HCT116 (cell line): ENCODE measurements around the gene TMPRSS3. TPM values are rescaled to one million over a fixed set of nuclear protein-coding genes. Genes with fewer than 3 reads are reported as not detected.

Experiments
- ATAC-seq: fragments of 200-7000 bp; cut with Tn5 transposase; 2 replicates; pipeline ENCODE4 v1.9.1; 2020; ENCODE audit warnings: mild to moderate bottlenecking, moderate library complexity
- Bru-seq: library from RNA; stranded (reverse); fragments of 400-500 nt; gene quantifications from one replicate; lab custom pipeline; 2021; lab: Mats Ljungman, UMichigan
- BruChase-seq, 2 experiments: library from RNA; stranded (reverse); fragments of 400-500 nt; gene quantifications; one replicate each; lab custom pipeline; 2021; lab: Mats Ljungman, UMichigan
- BruUV-seq: library from RNA; stranded (reverse); fragments of 400-500 nt; replicated peaks from 2 replicates; lab custom pipeline; 2021; lab: Mats Ljungman, UMichigan
- CTCF ChIA-PET: fragments of 300-600 bp; sonication (Branson Sonifier 250); formaldehyde crosslinking; loops from one replicate; lab custom pipeline; 2021; ENCODE audit warnings: antibody characterized with exemption; lab: Charles Lee
- POLR2A ChIA-PET: fragments of 300-600, 350-600 bp; sonication (Branson Sonifier 250); formaldehyde crosslinking; loops from one replicate; lab custom pipeline; 2021; ENCODE audit warnings: antibody characterized with exemption; lab: Charles Lee
- RAD21 ChIA-PET, 2 experiments: fragments of 300-600 bp; sonication (Branson Sonifier 250); formaldehyde crosslinking; loops; one replicate each; lab custom pipeline; 2023; ENCODE audit warnings: low total read pairs in 2 of 2; ENCODE audit not compliant: uncharacterized antibody in 2 of 2, unreplicated experiment in 2 of 2, low non-redundant PET in 1 of 2; lab: Charles Lee
- DNase-seq: peaks from one replicate; pipeline ENCODE4 v3.0.0-alpha.2; 2010; ENCODE audit warnings: low read depth, low spot score
- H2AFZ ChIP-seq: fragments of 200-600 bp; shearing (Covaris generic), sonication (generic); 2 replicates; pipeline ENCODE4 v1.6.1; 2017; ENCODE audit warnings: low read depth, mixed run types, mixed read lengths, antibody characterized with exemption, low read length; ENCODE audit not compliant: poor library complexity, severe bottlenecking
- H3K27ac ChIP-seq: 2 replicates; pipeline ENCODE4 v1.5.1; 2012; ENCODE audit warnings: low read depth, low read length
- H3K27me3 ChIP-seq: fragments of 200-600 bp; sonication (generic); 2 replicates; pipeline ENCODE4 v1.6.1; 2016; ENCODE audit warnings: mixed run types, low read length, mixed read lengths; ENCODE audit not compliant: insufficient read depth
- H3K36me3 ChIP-seq, 2 experiments: fragments of 200-500 bp in 1 of 2; fragments of 200-600 bp in 1 of 2; sonication (Bioruptor generic) in 1 of 2; sonication (generic) in 1 of 2; 2 replicates each; pipeline versions ENCODE4 v1.5.1 to v1.6.1; 2014 to 2016; ENCODE audit warnings: low read length in 2 of 2, inconsistent platforms in 1 of 2, mixed read lengths in 1 of 2, mixed run types in 1 of 2; ENCODE audit not compliant: insufficient read depth in 2 of 2, control insufficient read depth in 1 of 2
- H3K4me1 ChIP-seq, 2 experiments: fragments of 200-600 bp in 1 of 2; sonication (generic) in 1 of 2; 2 replicates each; pipeline versions ENCODE4 v1.5.1 to v1.6.1; 2012 to 2017; ENCODE audit warnings: low read length in 2 of 2, inconsistent platforms in 1 of 2, mild to moderate bottlenecking in 1 of 2, mixed read lengths in 1 of 2, mixed run types in 1 of 2, moderate library complexity in 1 of 2; ENCODE audit not compliant: insufficient read depth in 2 of 2, control insufficient read depth in 1 of 2
- H3K4me2 ChIP-seq: fragments of 200-600 bp; sonication (generic); 2 replicates; pipeline ENCODE4 v1.6.1; 2017; ENCODE audit warnings: mixed run types, low read length, mixed read lengths
- H3K4me3 ChIP-seq, 2 experiments: fragments of 200-600 bp in 1 of 2; sonication (generic) in 1 of 2; replicated peaks in 1 of 2; 2 replicates each; pipeline ENCODE4 v1.5.1; 2011 to 2016; ENCODE audit warnings: low read length in 2 of 2, control low read depth in 1 of 2, low read depth in 1 of 2, mild to moderate bottlenecking in 1 of 2, mixed read lengths in 1 of 2, mixed run types in 1 of 2
- H3K79me2 ChIP-seq: fragments of 200-600 bp; sonication (generic); 2 replicates; pipeline ENCODE4 v1.6.1; 2017; ENCODE audit warnings: mild to moderate bottlenecking, mixed run types, low read length, moderate library complexity, mixed read lengths; ENCODE audit not compliant: insufficient read depth
- H3K9ac ChIP-seq: fragments of 200-600 bp; sonication (generic); 2 replicates; pipeline ENCODE4 v1.6.1; 2016; ENCODE audit warnings: low read length, mixed read lengths
- H3K9me2 ChIP-seq: fragments of 200-600 bp; sonication (generic), shearing (Covaris generic); 2 replicates; pipeline ENCODE4 v1.6.1; 2017; ENCODE audit warnings: mixed run types, mild to moderate bottlenecking, moderate library complexity; ENCODE audit not compliant: insufficient read depth
- H3K9me3 ChIP-seq, 2 experiments: fragments of 200-500 bp in 1 of 2; fragments of 200-600 bp in 1 of 2; sonication (Bioruptor generic) in 1 of 2; sonication (generic) in 1 of 2; 2 replicates each; pipeline ENCODE4 v1.6.1; 2014 to 2017; ENCODE audit warnings: low read length in 2 of 2, mixed read lengths in 2 of 2, inconsistent platforms in 1 of 2, low read depth in 1 of 2, mild to moderate bottlenecking in 1 of 2, mixed run types in 1 of 2, moderate library complexity in 1 of 2; ENCODE audit not compliant: control insufficient read depth in 1 of 2, insufficient read depth in 1 of 2
- H4K20me1 ChIP-seq: fragments of 200-600 bp; sonication (generic), shearing (Covaris generic); 2 replicates; pipeline ENCODE4 v1.6.1; 2017; ENCODE audit warnings: mixed run types, mild to moderate bottlenecking, moderate library complexity; ENCODE audit not compliant: insufficient read depth
- CBX3 ChIP-seq: IDR thresholded peaks from 2 replicates; pipeline ENCODE4 v1.6.1; 2012; ENCODE audit warnings: low read depth
- CEBPB ChIP-seq: IDR thresholded peaks from 2 replicates; pipeline ENCODE4 v1.6.1; 2012; ENCODE audit warnings: low read depth
- EGR1 ChIP-seq: IDR thresholded peaks from 2 replicates; pipeline ENCODE4 v1.6.1; 2012; ENCODE audit warnings: low read depth
- ELF1 ChIP-seq: IDR thresholded peaks from 2 replicates; pipeline ENCODE4 v1.6.1; 2012; ENCODE audit warnings: low read depth, borderline replicate concordance
- MAX ChIP-seq: IDR thresholded peaks from 2 replicates; pipeline ENCODE4 v1.6.1; 2012
- POLR2A ChIP-seq: IDR thresholded peaks from 2 replicates; pipeline ENCODE4 v1.7.0; 2011; ENCODE audit warnings: borderline replicate concordance; ENCODE audit not compliant: insufficient read depth, insufficient read length; ENCODE audit errors: extremely low read depth
- RAD21 ChIP-seq: IDR thresholded peaks from 2 replicates; pipeline ENCODE4 v1.6.1; 2012; ENCODE audit warnings: low read depth, mild to moderate bottlenecking
- SIN3A ChIP-seq: IDR thresholded peaks from 2 replicates; pipeline ENCODE4 v1.6.1; 2012; ENCODE audit warnings: low read depth
- SP1 ChIP-seq: IDR thresholded peaks from 2 replicates; pipeline ENCODE4 v1.6.1; 2012; ENCODE audit warnings: low read depth
- SRF ChIP-seq: IDR thresholded peaks from 2 replicates; pipeline ENCODE4 v1.6.1; 2012; ENCODE audit warnings: low read depth
- TCF7L2 ChIP-seq: IDR thresholded peaks from 2 replicates; pipeline ENCODE4 v1.7.0; 2011; ENCODE audit warnings: borderline replicate concordance, inconsistent platforms; ENCODE audit not compliant: insufficient read depth, insufficient read length; ENCODE audit errors: extremely low read depth
- YY1 ChIP-seq: IDR thresholded peaks from 2 replicates; pipeline ENCODE4 v1.6.1; 2011; ENCODE audit warnings: low read length, low read depth, moderate library complexity, mild to moderate bottlenecking; ENCODE audit not compliant: insufficient replicate concordance; ENCODE audit errors: extremely low read depth
- ZNF274 ChIP-seq: fragments of 200-500 bp; sonication (Bioruptor generic); IDR thresholded peaks from 2 replicates; pipeline ENCODE4 v1.6.1; 2014; ENCODE audit warnings: mild to moderate bottlenecking, low read depth, low read length, inconsistent platforms
- intact Hi-C: fragments of 100-400 bp; cut with micrococcal nuclease; formaldehyde crosslinking; loops from 2 replicates; pipeline ENCODE4 v1.10.0; 2022
- long read RNA-seq: library from polyadenylated mRNA; unstranded; transcript quantifications from one replicate; pipeline ENCODE4 v2.0.0, GENCODE V29; 2021; ENCODE audit not compliant: unreplicated experiment
- polyA plus RNA-seq: library from polyadenylated mRNA; unstranded; fragments of >200 nt; gene quantifications from 2 replicates; pipeline ENCODE4 v1.2.1, GENCODE V29; 2012; ENCODE audit warnings: missing spikeins
- total RNA-seq: library from RNA; stranded (reverse); gene quantifications from one replicate; pipeline ENCODE4 v1.2.1, GENCODE V29; 2021; ENCODE audit not compliant: unreplicated experiment
- TF ChIP-seq, protein P1 (sequence below): IDR thresholded peaks from 2 replicates; pipeline ENCODE4 v1.6.1; 2011; ENCODE audit warnings: mild to moderate bottlenecking, low read length, moderate library complexity; ENCODE audit not compliant: insufficient replicate concordance; ENCODE audit errors: extremely low read depth
- TF ChIP-seq, protein P2 (sequence below), 3 experiments: fragments of 200-600 bp in 1 of 3; sonication (generic) in 1 of 3; IDR thresholded peaks in 2 of 3; conservative IDR thresholded peaks in 1 of 3; 2 replicates each; pipeline ENCODE4 v1.5.1; 2012 to 2017; ENCODE audit warnings: low read depth in 2 of 3, low read length in 2 of 3, antibody characterized with exemption in 1 of 3, borderline replicate concordance in 1 of 3, control low read depth in 1 of 3, mild to moderate bottlenecking in 1 of 3, mixed read lengths in 1 of 3, mixed run types in 1 of 3, moderate library complexity in 1 of 3; ENCODE audit not compliant: insufficient read depth in 1 of 3

TMPRSS3 gene
- total RNA-seq, result not detected
- not detected in 2 replicates for polyA plus RNA-seq
- not detected for Bru-seq, nascent RNA
- not detected for BruChase-seq, experiment 1, labeled RNA remaining after a 6-hour chase
- BruChase-seq, experiment 2, labeled RNA remaining after a 2-hour chase, result not detected
- long read RNA-seq, result 0 reads

DNA sequence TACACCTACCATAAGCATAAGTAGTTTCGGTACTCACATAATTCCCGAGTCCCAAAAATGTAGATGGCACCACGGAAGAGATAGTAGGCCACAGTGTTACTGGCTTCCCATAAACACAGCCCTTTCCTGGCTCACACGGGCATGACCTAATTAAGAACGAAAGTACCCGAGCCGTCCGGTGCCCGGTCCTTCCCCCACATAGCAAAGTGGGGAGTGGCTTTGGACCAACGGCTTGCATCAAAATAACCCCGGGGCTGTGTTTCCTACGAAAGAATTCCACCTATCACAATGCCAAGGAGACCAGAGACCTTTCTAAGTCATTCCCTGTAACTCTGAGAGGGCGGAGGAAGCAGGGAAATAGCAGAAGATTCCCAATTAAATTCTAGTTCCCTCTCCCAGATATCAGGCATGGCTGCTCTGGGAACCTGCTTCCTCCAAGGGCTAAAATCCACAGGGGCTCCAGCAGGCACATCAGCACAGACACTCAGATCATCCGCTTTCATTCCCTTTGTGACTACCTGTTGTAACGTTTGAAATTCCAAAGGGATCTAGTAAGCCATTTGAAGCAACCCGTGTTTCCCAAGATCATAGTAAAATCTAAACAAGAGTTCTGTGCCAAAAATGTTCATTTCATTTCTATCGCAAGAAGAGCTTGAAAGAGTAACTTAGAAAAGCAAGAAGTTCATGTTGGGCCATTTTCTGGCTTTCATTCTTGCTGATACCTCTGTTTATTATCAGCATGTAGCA is at the start of gene TMPRSS3:
TSS of gene TMPRSS3 (minus strand) at position 148 of the 747 bp plus-strand sequence. CDS start 635 bp downstream, outside the sequence.
- no peaks in the 10 kb centered on the region for H3K9me3 ChIP-seq
- H3K4me3 ChIP-seq, result no peak within 1 kb of the TSS
- no TSS peak for BruUV-seq
- intact Hi-C loops, result no loop called here
- H3K4me2 ChIP-seq, result no peak within 1 kb of the TSS
- no peaks in the 10 kb centered on the region for H3K36me3 ChIP-seq
- ChIA-PET POLR2A (no interaction called here), RAD21 (no interaction called here), CTCF (no interaction called here)
- no peaks in the 10 kb centered on the region for H3K9me2 ChIP-seq
- H3K79me2 ChIP-seq, result no peaks in the 10 kb centered on the region
- H3K4me1 ChIP-seq, result no peaks in the 10 kb centered on the region
- no peak for TF ChIP-seq TCF7L2
- no peak for TF ChIP-seq MAX
- no peak for TF ChIP-seq POLR2A
- TF ChIP-seq SP1, result no peak
- TF ChIP-seq, protein P1, sequence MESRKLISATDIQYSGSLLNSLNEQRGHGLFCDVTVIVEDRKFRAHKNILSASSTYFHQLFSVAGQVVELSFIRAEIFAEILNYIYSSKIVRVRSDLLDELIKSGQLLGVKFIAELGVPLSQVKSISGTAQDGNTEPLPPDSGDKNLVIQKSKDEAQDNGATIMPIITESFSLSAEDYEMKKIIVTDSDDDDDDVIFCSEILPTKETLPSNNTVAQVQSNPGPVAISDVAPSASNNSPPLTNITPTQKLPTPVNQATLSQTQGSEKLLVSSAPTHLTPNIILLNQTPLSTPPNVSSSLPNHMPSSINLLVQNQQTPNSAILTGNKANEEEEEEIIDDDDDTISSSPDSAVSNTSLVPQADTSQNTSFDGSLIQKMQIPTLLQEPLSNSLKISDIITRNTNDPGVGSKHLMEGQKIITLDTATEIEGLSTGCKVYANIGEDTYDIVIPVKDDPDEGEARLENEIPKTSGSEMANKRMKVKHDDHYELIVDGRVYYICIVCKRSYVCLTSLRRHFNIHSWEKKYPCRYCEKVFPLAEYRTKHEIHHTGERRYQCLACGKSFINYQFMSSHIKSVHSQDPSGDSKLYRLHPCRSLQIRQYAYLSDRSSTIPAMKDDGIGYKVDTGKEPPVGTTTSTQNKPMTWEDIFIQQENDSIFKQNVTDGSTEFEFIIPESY, result no peak
- TF ChIP-seq ZNF274, result no peak
- TF ChIP-seq RAD21, result no peak
- TF ChIP-seq, protein P2, sequence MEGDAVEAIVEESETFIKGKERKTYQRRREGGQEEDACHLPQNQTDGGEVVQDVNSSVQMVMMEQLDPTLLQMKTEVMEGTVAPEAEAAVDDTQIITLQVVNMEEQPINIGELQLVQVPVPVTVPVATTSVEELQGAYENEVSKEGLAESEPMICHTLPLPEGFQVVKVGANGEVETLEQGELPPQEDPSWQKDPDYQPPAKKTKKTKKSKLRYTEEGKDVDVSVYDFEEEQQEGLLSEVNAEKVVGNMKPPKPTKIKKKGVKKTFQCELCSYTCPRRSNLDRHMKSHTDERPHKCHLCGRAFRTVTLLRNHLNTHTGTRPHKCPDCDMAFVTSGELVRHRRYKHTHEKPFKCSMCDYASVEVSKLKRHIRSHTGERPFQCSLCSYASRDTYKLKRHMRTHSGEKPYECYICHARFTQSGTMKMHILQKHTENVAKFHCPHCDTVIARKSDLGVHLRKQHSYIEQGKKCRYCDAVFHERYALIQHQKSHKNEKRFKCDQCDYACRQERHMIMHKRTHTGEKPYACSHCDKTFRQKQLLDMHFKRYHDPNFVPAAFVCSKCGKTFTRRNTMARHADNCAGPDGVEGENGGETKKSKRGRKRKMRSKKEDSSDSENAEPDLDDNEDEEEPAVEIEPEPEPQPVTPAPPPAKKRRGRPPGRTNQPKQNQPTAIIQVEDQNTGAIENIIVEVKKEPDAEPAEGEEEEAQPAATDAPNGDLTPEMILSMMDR (IDR thresholded peaks at IDR 0.05 in 2 of 3, conservative IDR thresholded peaks at IDR 0.05 in 1 of 3; ENCODE audit: borderline replicate concordance in 1 of 3, insufficient read depth in 1 of 3, low read depth in 2 of 3, low read length in 2 of 3), result no peak
- TF ChIP-seq YY1, result no peak
- TF ChIP-seq CBX3, result no peak
- TF ChIP-seq EGR1, result no peak
- TF ChIP-seq ELF1, result no peak
- no peak for TF ChIP-seq SIN3A
- TF ChIP-seq SRF, result no peak
- no peak for TF ChIP-seq CEBPB
- no peak within 1 kb of the TSS for H3K27ac ChIP-seq
- no peak for DNase-seq
- no peak within 1 kb of the TSS for H3K9ac ChIP-seq
- H3K27me3 ChIP-seq, result no peaks in the 10 kb centered on the region
- ATAC-seq, result no peak
- H2AFZ ChIP-seq, result no peak within 1 kb of the TSS
- no peaks in the 10 kb centered on the region for H4K20me1 ChIP-seq
